H9 (cell line): Measurements from ENCODE around the gene CMTM8. TPM values are rescaled to one million over a fixed set of nuclear protein-coding genes. Genes with fewer than 3 reads are reported as not detected.

Experiments
- DNase-seq: peaks from one replicate; pipeline ENCODE4 v3.0.0-alpha.2; 2017
- H2AFZ ChIP-seq: one replicate; pipeline ENCODE4 v1.6.1; 2013; ENCODE audit warnings: mild to moderate bottlenecking, low read length, control low read depth, moderate library complexity
- H2AK5ac ChIP-seq: 2 replicates; pipeline ENCODE4 v1.6.1; 2013; ENCODE audit warnings: low read length, control low read depth, mixed read lengths; ENCODE audit not compliant: insufficient read length
- H2BK120ac ChIP-seq: one replicate; pipeline ENCODE4 v1.6.1; 2013; ENCODE audit warnings: low read depth, mild to moderate bottlenecking, low read length, control low read depth, inconsistent platforms; ENCODE audit not compliant: poor library complexity, severe bottlenecking
- H2BK12ac ChIP-seq: 2 replicates; pipeline ENCODE4 v1.6.1; 2013; ENCODE audit warnings: low read length, control low read depth, mixed read lengths, low read depth; ENCODE audit not compliant: insufficient read length
- H2BK15ac ChIP-seq: 2 replicates; pipeline ENCODE4 v1.6.1; 2013; ENCODE audit warnings: low read depth, low read length, control low read depth
- H2BK20ac ChIP-seq: one replicate; pipeline ENCODE4 v1.6.1; 2013; ENCODE audit warnings: low read depth, mild to moderate bottlenecking, low read length, control low read depth, inconsistent platforms; ENCODE audit not compliant: poor library complexity, severe bottlenecking
- H2BK5ac ChIP-seq: 2 replicates; pipeline ENCODE4 v1.6.1; 2013; ENCODE audit warnings: low read length, control low read depth, mixed read lengths; ENCODE audit not compliant: insufficient read length
- H3K14ac ChIP-seq: 2 replicates; pipeline ENCODE4 v1.6.1; 2013; ENCODE audit warnings: low read length, control low read depth; ENCODE audit not compliant: insufficient read depth
- H3K18ac ChIP-seq: 2 replicates; pipeline ENCODE4 v1.6.1; 2013; ENCODE audit warnings: low read depth, mild to moderate bottlenecking, mixed read lengths, low read length, control low read depth; ENCODE audit not compliant: insufficient read length
- H3K23ac ChIP-seq: 2 replicates; pipeline ENCODE4 v1.6.1; 2013; ENCODE audit warnings: low read length, control low read depth, mixed read lengths, low read depth; ENCODE audit not compliant: insufficient read length
- H3K23me2 ChIP-seq: 2 replicates; pipeline ENCODE4 v1.6.1; 2013; ENCODE audit warnings: low read depth, mild to moderate bottlenecking, mixed read lengths, low read length, control low read depth; ENCODE audit not compliant: insufficient read length, poor library complexity, severe bottlenecking
- H3K27ac ChIP-seq: 2 replicates; pipeline ENCODE4 v1.5.1; 2013; ENCODE audit warnings: low read length, control low read depth, mixed read lengths, low read depth; ENCODE audit not compliant: insufficient read length
- H3K27me3 ChIP-seq: 2 replicates; pipeline ENCODE4 v1.6.1; 2013; ENCODE audit warnings: low read length, control low read depth, inconsistent platforms; ENCODE audit not compliant: insufficient read depth
- H3K4ac ChIP-seq: 2 replicates; pipeline ENCODE4 v1.6.1; 2013; ENCODE audit warnings: low read depth, mild to moderate bottlenecking, control low read depth, inconsistent platforms, low read length, moderate library complexity
- H3K4me1 ChIP-seq: 2 replicates; pipeline ENCODE4 v1.6.1; 2013; ENCODE audit warnings: low read length, control low read depth, inconsistent platforms; ENCODE audit not compliant: insufficient read depth
- H3K4me2 ChIP-seq: 2 replicates; pipeline ENCODE4 v1.6.1; 2013; ENCODE audit warnings: low read length, control low read depth, mixed read lengths; ENCODE audit not compliant: insufficient read length, insufficient read depth
- H3K56ac ChIP-seq: 2 replicates; pipeline ENCODE4 v1.6.1; 2013; ENCODE audit warnings: low read depth, mild to moderate bottlenecking, mixed read lengths, low read length, control low read depth; ENCODE audit not compliant: insufficient read length
- H3K79me1 ChIP-seq: 2 replicates; pipeline ENCODE4 v1.6.1; 2013; ENCODE audit warnings: low read depth, mild to moderate bottlenecking, moderate library complexity, low read length, control low read depth, inconsistent platforms; ENCODE audit not compliant: insufficient read depth, poor library complexity, severe bottlenecking
- H3K79me2 ChIP-seq: 2 replicates; pipeline ENCODE4 v1.6.1; 2013; ENCODE audit warnings: low read length, control low read depth, inconsistent platforms; ENCODE audit not compliant: insufficient read depth
- H3K9ac ChIP-seq: 2 replicates; pipeline ENCODE4 v1.6.1; 2013; ENCODE audit warnings: low read length, control low read depth, mixed read lengths; ENCODE audit not compliant: insufficient read length; ENCODE audit errors: extremely low read depth
- H3K9me3 ChIP-seq: one replicate; pipeline ENCODE4 v1.6.1; 2013; ENCODE audit warnings: low read depth, low read length, inconsistent platforms; ENCODE audit not compliant: control insufficient read depth
- H3T11ph ChIP-seq: one replicate; pipeline ENCODE4 v1.6.1; 2013; ENCODE audit warnings: mild to moderate bottlenecking, low read length, control low read depth, inconsistent platforms
- H4K20me1 ChIP-seq: one replicate; pipeline ENCODE4 v1.6.1; 2013; ENCODE audit not compliant: control insufficient read depth, insufficient read length, insufficient read depth
- H4K5ac ChIP-seq: 2 replicates; pipeline ENCODE4 v1.6.1; 2013; ENCODE audit warnings: low read depth, mild to moderate bottlenecking, mixed read lengths, low read length, control low read depth; ENCODE audit not compliant: insufficient read length
- H4K8ac ChIP-seq: replicated peaks from 2 replicates; pipeline ENCODE4 v1.6.1; 2013; ENCODE audit warnings: low read length, control low read depth, mixed read lengths, low read depth; ENCODE audit not compliant: insufficient read length
- H4K91ac ChIP-seq: 2 replicates; pipeline ENCODE4 v1.6.1; 2013; ENCODE audit warnings: low read depth, mild to moderate bottlenecking, moderate library complexity, mixed read lengths, low read length, control low read depth; ENCODE audit not compliant: insufficient read length
- H3K27ac Mint-ChIP-seq, 3 experiments: 2 replicates in 2 of 3; 3 replicates in 1 of 3; pipeline ENCODE4 v1.8.0; 2020 to 2021; ENCODE audit warnings: mixed read lengths in 3 of 3, mild to moderate bottlenecking in 1 of 3, moderate library complexity in 1 of 3
- H3K27me3 Mint-ChIP-seq: 2 replicates; pipeline ENCODE4 v1.8.0; 2021; ENCODE audit warnings: low read depth, mild to moderate bottlenecking, moderate library complexity, mixed read lengths
- H3K36me3 Mint-ChIP-seq, 3 experiments: 2 replicates in 2 of 3; 3 replicates in 1 of 3; pipeline ENCODE4 v1.8.0; 2020 to 2021; ENCODE audit warnings: low read depth in 3 of 3, mixed read lengths in 3 of 3; ENCODE audit not compliant: insufficient read depth in 1 of 3
- H3K4me1 Mint-ChIP-seq, 2 experiments: 2 replicates each; pipeline ENCODE4 v1.8.0; 2020; ENCODE audit warnings: mixed read lengths in 2 of 2
- H3K4me3 Mint-ChIP-seq, 2 experiments: 2 replicates in 1 of 2; 3 replicates in 1 of 2; pipeline ENCODE4 v1.8.0; 2020 to 2021; ENCODE audit warnings: mild to moderate bottlenecking in 2 of 2, mixed read lengths in 2 of 2, moderate library complexity in 1 of 2
- H3K9me3 Mint-ChIP-seq, 2 experiments: 2 replicates in 1 of 2; 3 replicates in 1 of 2; pipeline ENCODE4 v1.8.0; 2020; ENCODE audit warnings: mild to moderate bottlenecking in 2 of 2, mixed read lengths in 2 of 2, moderate library complexity in 1 of 2
- WGBS: extraction: QIAGEN DNeasy Blood & Tissue Kit; methylation state at CpG from one replicate; pipeline ENCODE4 v1.1.7; 2013; ENCODE audit warnings: missing lambda C conversion rate, low lambda C conversion rate, mixed read lengths; ENCODE audit not compliant: insufficient read length; ENCODE audit errors: extremely low coverage; 5-methylcytosine and 5-hydroxymethylcytosine counted together
- total RNA-seq: library from RNA; stranded (reverse); gene quantifications from 2 replicates; pipeline ENCODE4 v1.2.1, GENCODE V29; 2021
- TF ChIP-seq, protein P1 (sequence below): fragments of 200-600 bp; sonication (generic); conservative IDR thresholded peaks from 3 replicates; pipeline ENCODE4 v1.8.0; 2021; ENCODE audit warnings: antibody characterized with exemption, mild to moderate bottlenecking

CMTM8 gene
- total RNA-seq, 1 experiment from 2014 or later, result 4.0 TPM

DNA sequence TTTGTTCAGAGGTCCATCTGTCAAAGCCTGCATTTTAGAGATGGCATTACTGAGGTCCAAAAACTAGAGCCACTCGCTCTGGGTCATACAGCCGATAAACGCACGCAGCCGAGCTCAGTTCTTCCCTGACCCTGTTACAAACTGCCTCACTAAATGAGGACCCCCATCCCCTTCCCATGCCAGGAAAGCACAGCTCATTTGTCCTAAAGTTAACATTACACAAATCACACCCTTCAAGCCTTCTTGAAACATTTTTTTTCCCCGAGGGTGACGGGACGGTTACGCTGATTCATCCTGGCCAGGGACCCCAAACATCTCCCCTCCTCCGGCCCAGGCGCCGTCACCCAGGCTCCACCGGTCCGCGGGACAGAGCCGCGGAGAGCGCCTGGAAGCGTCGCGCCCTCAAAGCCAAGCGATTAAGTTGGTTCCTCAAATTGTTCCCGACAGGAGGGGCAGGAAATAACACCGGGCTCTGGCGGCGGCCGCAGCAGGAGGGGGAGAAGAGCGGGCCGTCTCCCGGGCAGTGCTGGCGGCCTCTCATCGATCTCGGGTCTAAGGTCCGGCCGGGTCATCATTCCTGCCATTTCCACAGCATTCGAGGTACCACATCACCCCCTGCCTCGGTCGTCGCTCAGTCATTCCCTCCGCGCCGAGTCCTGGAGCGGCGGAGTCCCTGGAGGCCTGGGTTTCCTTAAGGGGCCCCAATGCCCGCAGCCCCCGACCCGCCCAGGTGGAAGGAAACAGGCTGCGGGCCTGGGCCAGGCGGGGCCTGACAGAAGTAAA, 619 bp upstream of the CMTM8 start:
- Histone ChIP-seq H3K23ac (no peak overlapping the region), H3K4me2 (peak overlapping the region; percentile 79), H2AK5ac (no peak overlapping the region), H3K14ac (no peak overlapping the region; the same call in 1 of the 2 replicates), H2BK15ac (no peak overlapping the region), H3K9ac (no peak overlapping the region), H3K27me3 (peaks cover 4% of the 10 kb centered on the region; the same call in 1 of the 2 replicates), H2BK5ac (no peak overlapping the region), H3K56ac (no peak overlapping the region), H2BK20ac (no peak overlapping the region), H3K27ac (no peak overlapping the region), H3K4ac (no peak overlapping the region), H2BK12ac (no peak overlapping the region), H4K91ac (no peak overlapping the region), H4K20me1 (no peaks in the 10 kb centered on the region), H2AFZ (no peak overlapping the region), H4K8ac (no peak overlapping the region), H3K79me2 (peaks cover 3% of the 10 kb centered on the region; the same call in 1 of the 2 replicates), H3T11ph (no peak overlapping the region), H3K9me3 (no peaks in the 10 kb centered on the region), H2BK120ac (no peak overlapping the region), H3K23me2 (peaks cover 13% of the 10 kb centered on the region), H4K5ac (no peak overlapping the region), H3K18ac (no peak overlapping the region), H3K79me1 (no peaks in the 10 kb centered on the region), H3K4me1 (peaks cover 4% of the 10 kb centered on the region; the same call in 1 of the 2 replicates)
- peaks cover 0 to 19% (median 10%) of the 10 kb centered on the region in 3 experiments; a peak in 6 of 7 replicates for H3K36me3 Mint-ChIP-seq
- H3K9me3 Mint-ChIP-seq, result peaks cover 13 to 15% of the 10 kb centered on the region in 2 experiments
- peak; percentile 60 for DNase-seq
- no CpG with 5 or more reads among the region's 49 CpGs for WGBS
- peak overlapping the region; percentile 79 to 85 for H3K4me3 Mint-ChIP-seq
- H3K4me1 Mint-ChIP-seq, result peaks cover 24 to 29% of the 10 kb centered on the region in 2 experiments
- H3K27me3 Mint-ChIP-seq, result peaks cover 42% of the 10 kb centered on the region
- TF ChIP-seq, protein P1, sequence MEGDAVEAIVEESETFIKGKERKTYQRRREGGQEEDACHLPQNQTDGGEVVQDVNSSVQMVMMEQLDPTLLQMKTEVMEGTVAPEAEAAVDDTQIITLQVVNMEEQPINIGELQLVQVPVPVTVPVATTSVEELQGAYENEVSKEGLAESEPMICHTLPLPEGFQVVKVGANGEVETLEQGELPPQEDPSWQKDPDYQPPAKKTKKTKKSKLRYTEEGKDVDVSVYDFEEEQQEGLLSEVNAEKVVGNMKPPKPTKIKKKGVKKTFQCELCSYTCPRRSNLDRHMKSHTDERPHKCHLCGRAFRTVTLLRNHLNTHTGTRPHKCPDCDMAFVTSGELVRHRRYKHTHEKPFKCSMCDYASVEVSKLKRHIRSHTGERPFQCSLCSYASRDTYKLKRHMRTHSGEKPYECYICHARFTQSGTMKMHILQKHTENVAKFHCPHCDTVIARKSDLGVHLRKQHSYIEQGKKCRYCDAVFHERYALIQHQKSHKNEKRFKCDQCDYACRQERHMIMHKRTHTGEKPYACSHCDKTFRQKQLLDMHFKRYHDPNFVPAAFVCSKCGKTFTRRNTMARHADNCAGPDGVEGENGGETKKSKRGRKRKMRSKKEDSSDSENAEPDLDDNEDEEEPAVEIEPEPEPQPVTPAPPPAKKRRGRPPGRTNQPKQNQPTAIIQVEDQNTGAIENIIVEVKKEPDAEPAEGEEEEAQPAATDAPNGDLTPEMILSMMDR, result no peak; the same call in 2 of the 3 replicates
- H3K27ac Mint-ChIP-seq, result no peak overlapping the region
